KOPT-K1 (cell line): Measurements from ENCODE around the gene LRRC7.
"Not testable (repeated sequence)": the region's sequence is repeated elsewhere in the genome, so short reads cannot be mapped to it uniquely, and the experiment has no call there.

Experiments used
- H3K27ac ChIP-seq: fragments of 200-600 bp; sonication (generic); 2 replicates; pipeline ENCODE4 v1.5.1; 2016; ENCODE audit warnings: antibody characterized with exemption, mild to moderate bottlenecking, low read depth, low read length; ENCODE audit not compliant: poor library complexity, severe bottlenecking
- H3K36me3 ChIP-seq: fragments of 200-600 bp; sonication (generic); 2 replicates; pipeline ENCODE4 v1.5.1; 2017; ENCODE audit warnings: antibody characterized with exemption, mild to moderate bottlenecking, low read length, moderate library complexity; ENCODE audit not compliant: insufficient read depth
- H3K9me3 ChIP-seq: fragments of 200-600 bp; sonication (generic); 2 replicates; pipeline ENCODE4 v1.5.1; 2017; ENCODE audit warnings: antibody characterized with exemption, low read length, mild to moderate bottlenecking; ENCODE audit not compliant: insufficient read depth, poor library complexity, severe bottlenecking

Gene LRRC7

DNA sequence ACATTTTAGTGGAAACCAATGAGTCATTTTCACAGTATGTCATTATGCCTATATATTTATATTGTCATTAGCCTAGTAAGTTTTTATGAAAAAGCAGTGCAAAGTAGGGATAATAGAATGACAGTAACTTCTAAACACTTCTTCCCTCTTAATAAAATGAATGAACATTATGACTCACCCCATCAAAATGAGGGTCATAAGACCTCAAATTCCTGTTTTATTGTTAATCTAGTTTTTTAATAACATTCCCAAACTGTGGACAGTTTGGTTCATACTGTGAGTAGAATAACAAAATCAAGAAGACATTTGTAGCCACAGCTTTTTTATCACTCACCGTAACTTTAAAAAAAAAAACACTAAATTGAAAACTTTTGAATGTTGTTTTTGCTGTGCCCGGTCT, 477.1 kb downstream of the LRRC7 start:
- no peaks in the 10 kb centered on the region for H3K36me3 ChIP-seq
- H3K27ac ChIP-seq: no peak overlapping the region
- no peaks in the 10 kb centered on the region for H3K9me3 ChIP-seq

DNA sequence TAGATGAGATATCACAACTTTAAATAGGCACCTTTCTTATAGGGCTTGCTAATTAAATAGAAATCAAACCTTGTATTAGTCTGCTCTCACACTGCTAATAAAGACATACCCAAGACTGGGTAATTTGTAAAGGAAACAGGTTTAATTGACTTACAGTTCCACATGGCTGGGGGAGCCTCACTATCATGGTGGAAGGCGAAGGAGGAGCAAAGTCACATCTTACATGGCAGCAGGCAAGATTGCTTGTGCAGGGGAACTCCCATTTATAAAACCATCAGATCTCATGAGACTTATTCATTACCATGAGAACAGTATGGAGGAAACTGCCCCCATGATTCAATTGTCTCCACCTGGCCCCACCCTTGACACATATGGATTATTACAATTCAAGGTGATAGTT, 477.9 kb downstream of the LRRC7 start:
- H3K27ac ChIP-seq, H3K9me3 ChIP-seq, H3K36me3 ChIP-seq: not testable (repeated sequence)

DNA sequence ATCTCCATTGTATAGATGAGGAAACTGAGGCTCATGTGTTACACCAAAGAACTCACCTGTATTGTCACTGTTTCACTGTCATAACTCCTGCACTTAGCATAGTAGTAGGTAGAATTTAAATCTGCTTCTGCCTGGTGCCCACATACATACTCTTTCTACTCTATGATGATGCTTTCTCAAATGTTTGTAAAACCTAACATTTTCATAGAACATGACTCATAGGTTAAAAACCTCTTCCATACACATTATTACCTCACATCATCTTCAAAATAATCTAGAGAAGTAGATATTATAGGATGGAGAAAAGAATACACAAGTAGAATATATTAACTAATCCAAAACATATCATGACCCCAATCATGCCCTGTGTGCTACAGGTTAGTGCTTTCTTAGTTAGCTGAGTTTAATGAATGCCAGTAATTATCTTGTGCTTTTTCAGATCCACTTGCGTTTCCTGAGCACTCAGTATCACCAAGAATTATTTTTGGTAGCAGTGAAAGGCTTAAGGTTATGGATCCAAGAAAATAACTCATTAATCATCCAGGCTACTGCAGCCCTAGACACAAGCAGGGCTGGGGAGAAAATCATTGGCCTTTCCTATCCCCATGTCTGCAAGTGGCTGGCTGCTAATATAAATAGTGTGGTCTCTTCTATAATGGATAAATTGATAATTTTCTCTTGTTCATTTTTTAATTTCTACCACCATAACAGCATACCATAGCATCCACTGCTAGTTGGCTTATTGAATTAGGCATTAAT, 480.8 kb downstream of the LRRC7 start:
- no peaks in the 10 kb centered on the region for H3K36me3 ChIP-seq
- H3K27ac ChIP-seq: no peak overlapping the region
- H3K9me3 ChIP-seq: no peaks in the 10 kb centered on the region

DNA sequence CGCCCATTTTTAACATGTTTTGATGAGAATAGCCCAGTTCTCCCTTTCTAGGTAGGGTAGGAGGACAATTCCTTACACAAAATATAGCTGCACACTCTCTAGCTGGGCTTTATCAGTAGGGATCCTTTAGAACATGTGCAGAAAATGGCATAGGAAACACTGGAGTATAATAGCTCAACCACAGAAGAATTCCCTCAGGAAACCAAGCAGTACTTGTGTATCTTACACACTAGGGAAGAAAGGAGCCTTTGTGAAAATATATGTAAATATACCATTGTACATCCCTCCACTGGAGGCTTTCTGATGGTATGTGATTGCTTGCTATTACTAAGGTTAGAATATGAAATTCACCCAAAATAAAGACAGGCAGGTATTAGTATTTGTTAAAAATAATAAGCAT, 484.2 kb downstream of the LRRC7 start:
- H3K9me3 ChIP-seq: no peaks in the 10 kb centered on the region
- no peak overlapping the region for H3K27ac ChIP-seq
- no peaks in the 10 kb centered on the region for H3K36me3 ChIP-seq

DNA sequence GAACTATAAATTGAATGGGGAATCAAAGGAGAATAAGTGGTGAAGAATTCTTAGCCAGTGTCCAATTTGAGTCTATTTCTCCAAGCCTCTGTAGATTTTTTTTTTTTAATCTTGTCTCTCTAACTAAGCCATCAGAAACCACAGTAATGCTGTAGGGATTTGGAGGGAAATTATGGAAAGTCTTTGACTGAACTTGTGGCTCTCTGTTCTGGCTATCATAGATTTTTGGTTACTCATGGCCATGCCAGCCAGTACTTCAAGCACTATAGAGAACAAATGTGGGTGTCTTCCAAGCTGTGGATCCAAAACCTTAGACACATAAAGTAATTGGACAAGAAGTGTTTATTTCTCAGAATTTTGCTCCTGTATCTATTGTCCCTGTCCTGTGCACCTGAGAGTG, 489.8 kb downstream of the LRRC7 start:
- Histone ChIP-seq H3K9me3 (no peaks in the 10 kb centered on the region), H3K27ac (no peak overlapping the region), H3K36me3 (no peaks in the 10 kb centered on the region)

DNA sequence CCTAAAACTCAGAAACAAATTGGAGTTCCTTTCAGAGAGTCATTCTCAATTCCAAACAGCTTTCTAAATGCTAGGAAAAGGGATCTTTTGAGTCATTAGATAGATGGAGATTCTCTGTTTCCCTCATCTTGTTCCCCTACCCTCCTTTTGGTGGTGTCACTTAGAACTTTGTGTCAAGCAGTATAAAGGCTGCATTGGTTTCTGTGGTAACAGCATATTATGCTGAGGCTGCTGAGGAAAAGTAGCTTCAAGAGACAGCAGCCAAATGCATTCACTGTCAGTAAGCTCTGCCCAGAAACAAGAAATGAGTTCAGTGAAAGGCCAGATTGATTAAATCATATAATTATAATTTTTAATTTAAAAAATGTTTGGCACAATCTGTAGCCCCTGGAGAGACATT, 493.5 kb downstream of the LRRC7 start:
- Histone ChIP-seq H3K36me3 (no peaks in the 10 kb centered on the region), H3K27ac (no peak overlapping the region)

DNA sequence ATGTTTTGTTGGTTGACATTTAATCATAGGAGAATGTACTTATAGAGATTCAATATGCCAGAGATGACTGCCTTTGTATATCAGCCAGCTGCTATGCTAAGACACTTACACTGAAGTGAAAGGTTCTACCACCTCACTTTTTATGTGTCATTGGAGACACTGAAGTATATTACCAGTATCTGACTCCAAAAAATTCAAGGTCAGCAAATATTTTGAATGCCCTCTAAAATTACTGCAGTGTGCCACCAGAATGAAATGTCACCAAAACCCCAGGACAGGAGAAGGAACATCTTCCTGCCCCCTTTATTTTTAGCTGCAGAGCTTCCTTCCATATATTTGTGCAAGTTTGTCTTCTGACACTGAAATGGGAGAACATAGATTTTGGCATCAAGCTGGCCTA, 496.1 kb downstream of the LRRC7 start:
- no peaks in the 10 kb centered on the region for H3K36me3 ChIP-seq
- no peaks in the 10 kb centered on the region for H3K9me3 ChIP-seq
- no peak overlapping the region for H3K27ac ChIP-seq

More for the DNA sequence above, 493.5 kb downstream of the LRRC7 start:
- no peaks in the 10 kb centered on the region for H3K9me3 ChIP-seq

DNA sequence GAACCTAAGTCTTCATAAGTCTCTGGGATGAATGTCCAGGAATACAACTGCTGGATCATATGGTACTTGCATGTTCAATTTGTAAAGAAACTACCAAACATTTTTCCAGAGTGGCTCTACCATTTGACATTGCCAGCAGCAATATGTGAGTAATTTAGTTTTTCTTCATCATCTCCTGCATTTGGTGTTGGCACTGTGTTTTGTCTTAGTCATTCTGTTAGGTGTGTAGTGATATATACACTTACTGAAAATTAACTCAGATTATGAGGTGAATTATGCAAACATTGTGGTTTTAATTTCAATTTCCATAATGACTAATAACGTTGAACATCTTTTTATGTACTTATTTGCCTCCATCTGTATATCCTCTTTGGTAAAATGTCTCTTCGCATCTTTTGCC, 499.0 kb downstream of the LRRC7 start:
- Histone ChIP-seq H3K27ac (no peak overlapping the region), H3K36me3 (no peaks in the 10 kb centered on the region), H3K9me3 (no peaks in the 10 kb centered on the region)

DNA sequence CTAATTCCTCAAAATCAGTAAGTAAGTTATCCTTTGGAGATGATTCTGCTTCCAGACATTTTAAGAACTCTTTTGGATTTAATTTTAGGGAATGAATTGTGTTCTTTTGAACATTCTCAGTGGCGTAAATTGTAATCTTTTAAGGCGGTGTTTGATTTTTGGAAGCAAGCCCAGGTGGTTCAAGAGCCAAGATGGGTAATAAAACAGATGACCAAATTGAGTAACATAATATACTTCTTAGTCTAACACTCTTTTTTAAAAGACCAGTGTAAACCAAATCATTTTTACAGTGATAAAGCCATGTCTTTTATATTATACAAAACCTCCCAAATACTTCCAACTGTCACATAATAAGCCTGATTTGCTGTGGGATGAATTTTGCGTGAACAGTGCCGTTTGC, 503.9 kb downstream of the LRRC7 start:
- H3K36me3 ChIP-seq: no peaks in the 10 kb centered on the region
- H3K27ac ChIP-seq: no peak overlapping the region
- no peaks in the 10 kb centered on the region for H3K9me3 ChIP-seq

DNA sequence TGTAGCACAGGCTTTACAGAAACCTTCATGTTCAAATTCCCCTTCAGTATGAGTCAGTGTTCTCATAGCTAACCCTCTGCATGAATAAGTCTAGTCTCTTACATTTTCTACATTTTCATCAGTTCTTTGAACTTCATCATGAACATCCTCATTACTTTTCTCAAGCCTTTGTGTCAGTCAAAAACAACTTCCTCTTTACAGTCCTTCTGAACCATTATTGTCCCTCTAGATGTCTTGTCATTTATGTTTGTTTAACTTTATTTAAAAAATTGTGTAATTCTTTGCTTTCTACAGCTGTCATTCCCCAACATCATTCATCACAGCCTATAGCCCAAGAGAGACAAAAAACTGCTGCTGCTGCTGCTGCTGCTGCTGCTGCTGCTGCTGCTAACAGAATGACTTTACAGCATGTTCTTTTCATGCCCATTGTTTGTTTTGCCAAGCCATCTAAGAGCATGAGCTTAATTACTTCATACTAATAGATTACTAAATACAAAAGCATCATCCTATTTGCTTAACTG, 504.6 kb downstream of the LRRC7 start:
- no peaks in the 10 kb centered on the region for H3K36me3 ChIP-seq
- no peak overlapping the region for H3K27ac ChIP-seq
- no peaks in the 10 kb centered on the region for H3K9me3 ChIP-seq

DNA sequence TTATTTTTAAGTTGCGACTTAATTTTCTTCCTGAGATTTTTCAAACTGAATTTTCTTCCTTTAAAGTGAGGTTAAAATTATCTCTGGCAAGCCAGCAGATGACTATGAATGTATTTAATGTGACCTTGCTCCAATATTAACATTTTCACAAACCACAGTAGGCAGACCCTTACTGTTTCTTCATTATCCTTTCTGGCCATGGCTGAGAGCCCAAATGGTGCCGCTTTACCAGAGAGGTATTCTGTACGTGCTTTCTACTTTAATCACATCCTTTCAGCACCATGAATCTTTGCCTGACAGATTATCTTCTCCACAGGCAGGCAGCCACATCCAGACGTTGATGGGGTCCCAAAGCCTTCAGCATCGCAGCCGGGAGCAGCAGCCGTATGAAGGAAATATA, 508.0 kb downstream of the LRRC7 start:
- H3K27ac ChIP-seq: no peak overlapping the region
- H3K36me3 ChIP-seq: no peaks in the 10 kb centered on the region
- H3K9me3 ChIP-seq: no peaks in the 10 kb centered on the region

DNA sequence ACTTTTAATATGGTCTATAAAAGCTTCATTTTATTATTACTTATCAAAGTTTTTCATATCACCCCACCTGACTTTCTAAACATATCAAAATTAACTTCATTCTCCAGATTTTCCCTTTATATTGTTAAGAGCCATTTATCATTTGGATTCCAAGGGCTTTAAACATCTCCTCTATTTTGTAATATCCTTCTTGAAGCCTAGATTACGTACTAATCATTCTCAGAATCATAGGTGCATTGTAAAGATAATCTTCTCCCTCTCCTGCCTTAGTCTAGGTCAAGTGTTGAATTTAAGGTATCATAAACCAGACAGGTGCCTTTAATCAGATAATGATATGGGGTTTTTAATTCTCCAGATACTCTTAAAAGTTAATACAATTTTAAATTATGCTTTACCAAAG, 509.3 kb downstream of the LRRC7 start:
- no peak overlapping the region for H3K27ac ChIP-seq
- no peaks in the 10 kb centered on the region for H3K36me3 ChIP-seq
- no peaks in the 10 kb centered on the region for H3K9me3 ChIP-seq

DNA sequence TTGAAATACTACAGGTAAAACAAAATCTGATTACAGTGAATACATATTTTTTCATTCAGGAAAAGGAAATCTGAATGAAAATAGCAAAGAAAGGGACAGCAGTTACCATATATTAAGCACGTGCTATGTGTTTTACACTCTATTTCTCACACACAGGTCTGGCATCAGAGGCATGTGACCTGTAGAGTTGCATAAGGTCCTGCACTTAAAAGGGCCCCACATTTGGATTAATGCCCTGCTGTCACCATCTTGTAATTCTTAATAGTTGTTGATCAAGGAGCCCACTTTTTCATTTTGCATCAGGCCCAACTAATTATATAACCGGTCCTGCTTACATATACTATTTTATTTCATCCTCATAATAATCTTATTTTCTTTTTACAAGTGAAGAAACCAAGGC, 511.8 kb downstream of the LRRC7 start:
- Histone ChIP-seq H3K9me3 (no peaks in the 10 kb centered on the region), H3K36me3 (no peaks in the 10 kb centered on the region), H3K27ac (no peak overlapping the region)

DNA sequence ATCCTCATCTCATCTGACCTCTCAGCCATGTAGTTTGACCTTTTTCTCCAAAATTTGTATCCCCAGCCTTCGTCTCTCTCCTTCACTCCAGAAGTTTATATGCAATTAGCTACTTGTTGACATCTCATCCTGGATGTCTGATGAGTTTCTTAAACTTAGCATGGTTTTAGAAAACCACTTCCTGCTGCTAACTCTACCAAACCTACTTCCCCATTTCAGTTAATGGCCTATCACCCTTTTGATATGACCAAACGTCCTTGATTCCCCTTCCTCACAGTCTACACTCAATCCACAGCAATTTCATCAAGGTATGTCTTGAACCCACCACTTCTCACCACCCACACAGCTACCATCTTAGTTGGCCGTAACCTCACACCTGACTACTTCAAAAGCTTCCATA, 515.8 kb downstream of the LRRC7 start:
- no peaks in the 10 kb centered on the region for H3K36me3 ChIP-seq
- H3K27ac ChIP-seq: no peak overlapping the region
- no peaks in the 10 kb centered on the region for H3K9me3 ChIP-seq

DNA sequence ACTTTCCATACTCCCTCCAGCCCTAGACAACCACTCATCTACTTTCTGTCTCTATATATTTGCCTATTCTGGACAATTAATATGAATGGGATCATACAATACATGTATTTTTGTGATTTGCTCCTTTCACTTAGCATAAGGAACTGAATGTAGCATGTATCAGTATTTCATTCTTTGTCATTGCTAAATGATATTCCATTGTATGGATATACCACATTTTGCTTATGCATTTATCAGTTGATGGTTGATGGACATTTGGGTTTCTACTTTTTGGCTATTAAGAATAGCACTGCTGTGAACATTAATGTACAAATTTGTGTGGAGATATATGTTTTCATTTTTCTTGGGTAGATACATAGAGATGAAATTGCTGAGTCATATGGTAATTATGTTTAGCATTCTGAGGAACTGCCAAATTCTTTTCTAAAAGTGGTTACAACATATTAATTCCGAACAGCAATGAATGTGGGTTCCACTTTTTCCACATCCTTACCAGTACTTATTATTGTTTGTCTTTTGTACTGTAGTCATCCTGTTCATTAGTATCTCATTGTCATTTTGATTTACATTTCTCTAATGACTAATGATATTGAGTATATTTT, 516.7 kb downstream of the LRRC7 start:
- H3K27ac ChIP-seq: no peak overlapping the region
- no peaks in the 10 kb centered on the region for H3K9me3 ChIP-seq
- no peaks in the 10 kb centered on the region for H3K36me3 ChIP-seq

DNA sequence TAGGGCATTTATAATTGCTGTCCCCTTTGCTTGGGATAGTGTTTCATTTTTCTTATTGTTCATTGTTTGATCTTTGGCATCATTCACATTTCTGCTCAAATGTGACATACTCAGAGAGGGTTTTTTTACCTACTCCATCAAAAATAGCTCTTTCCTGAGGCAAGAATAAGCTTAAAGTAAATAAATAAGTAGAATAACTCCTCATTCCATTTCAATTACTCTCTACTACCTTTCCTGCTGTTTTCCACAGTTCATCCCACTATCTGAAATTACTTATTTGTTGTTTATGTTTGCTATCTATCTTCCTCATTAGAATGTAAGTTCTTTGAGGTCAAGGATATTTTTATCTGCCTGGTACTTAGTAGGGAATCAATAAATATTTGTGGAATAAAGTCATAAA, 517.8 kb downstream of the LRRC7 start:
- no peaks in the 10 kb centered on the region for H3K9me3 ChIP-seq

More for the DNA sequence above, 517.8 kb downstream of the LRRC7 start:
- Histone ChIP-seq H3K36me3 (no peaks in the 10 kb centered on the region), H3K27ac (no peak overlapping the region)
